ENCODE measurements around the gene TENT4A.

The TENT4A gene

DNA sequence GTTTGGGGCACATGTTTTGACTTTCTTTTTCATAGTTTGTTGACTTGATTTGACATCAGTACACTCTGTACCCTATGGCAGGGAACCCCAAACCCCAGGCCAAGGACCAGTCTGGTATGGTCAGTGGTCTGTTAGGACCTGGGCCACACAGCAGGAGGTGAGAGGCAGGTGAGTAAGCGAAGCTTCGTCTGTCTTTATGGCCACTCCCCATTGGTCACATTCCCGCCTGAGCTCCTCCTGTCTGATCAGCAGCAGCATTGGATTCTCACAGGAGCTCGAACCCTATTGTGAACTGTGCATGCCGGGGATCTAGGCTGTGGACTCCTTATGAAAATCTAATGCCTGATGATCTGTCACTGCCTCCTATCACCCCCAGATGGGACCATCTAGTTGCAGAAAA lies 88.0 kb downstream of the TENT4A start:
- DNase-seq (ENCODE audit: extremely low read depth, low read depth) = no peak
- TF ChIP-seq CTCF (IDR thresholded peaks at IDR 0.05; ENCODE audit: low read depth, low read length) = no peak

- no peak for TF ChIP-seq CTCF (IDR thresholded peaks at IDR 0.05; ENCODE audit: low read depth, low read length)
- no peak for DNase-seq (ENCODE audit: extremely low read depth, low read depth)
These were observed 90.8 kb downstream of the TENT4A start for GRCh38 chr5:6803981-6804550.

- no peak for DNase-seq (ENCODE audit: extremely low read depth, low read depth)
- no peak for TF ChIP-seq CTCF (IDR thresholded peaks at IDR 0.05; ENCODE audit: low read depth, low read length)
These were observed 91.7 kb downstream of the TENT4A start for GRCh38 chr5:6804766-6805501.

DNA sequence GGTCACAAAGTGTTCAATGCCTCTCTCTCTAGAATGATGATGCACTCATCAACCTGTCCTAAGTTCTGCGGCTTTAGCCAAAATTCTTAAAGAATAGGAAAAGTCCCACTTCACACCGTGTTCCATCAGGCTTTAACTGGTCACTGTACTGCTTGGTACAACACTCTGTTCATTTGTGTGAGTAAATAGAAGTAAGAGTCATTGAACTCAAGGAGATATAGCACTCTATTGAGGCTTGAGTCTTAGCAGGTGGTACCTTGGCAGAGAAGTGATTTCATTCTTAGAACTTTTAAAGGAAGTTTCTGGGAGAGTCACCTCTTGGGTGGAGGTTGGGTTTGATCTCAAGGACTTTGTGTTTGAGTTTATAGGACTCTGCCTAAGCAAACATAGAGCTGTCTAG lies 92.6 kb downstream of the TENT4A start:
- no peak for TF ChIP-seq CTCF (IDR thresholded peaks at IDR 0.05; ENCODE audit: low read depth, low read length)
- no peak for DNase-seq (ENCODE audit: extremely low read depth, low read depth)

All from AG09319 (cell line).